Endothelial cell of hepatic sinusoid (primary cell): ENCODE data around the gene GRPR.
"Not testable (repeated sequence)": the region's sequence is repeated elsewhere in the genome, so short reads cannot be mapped to it uniquely, and the experiment has no call there.

ENCODE experiments used
- in situ Hi-C: cut with HindIII; loops from 2 replicates; pipeline ENCODE4 v1.10.0; 2017; ENCODE audit warnings: low sequenced_read_pairs

The GRPR gene

DNA sequence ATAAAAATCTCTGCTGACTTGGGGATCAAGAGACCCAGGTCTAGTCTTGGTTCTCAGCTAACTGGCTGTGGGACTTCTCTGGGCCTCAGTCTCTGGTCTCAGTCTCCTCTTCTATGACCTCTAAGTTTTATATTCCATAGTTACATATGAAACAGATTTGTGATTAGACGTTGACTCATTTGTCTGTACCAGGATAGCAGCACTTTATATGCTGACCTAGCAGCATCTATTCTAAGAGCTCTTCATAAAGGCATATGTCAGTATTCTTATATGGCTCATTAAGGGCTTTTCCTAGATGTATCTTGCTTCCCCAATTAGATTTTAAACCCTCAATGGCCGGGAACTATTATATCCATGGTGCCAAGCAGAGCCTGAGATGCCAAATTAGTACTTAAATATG lies 12.7 kb downstream of the GRPR start:
- in situ Hi-C loops = no loop called here

DNA sequence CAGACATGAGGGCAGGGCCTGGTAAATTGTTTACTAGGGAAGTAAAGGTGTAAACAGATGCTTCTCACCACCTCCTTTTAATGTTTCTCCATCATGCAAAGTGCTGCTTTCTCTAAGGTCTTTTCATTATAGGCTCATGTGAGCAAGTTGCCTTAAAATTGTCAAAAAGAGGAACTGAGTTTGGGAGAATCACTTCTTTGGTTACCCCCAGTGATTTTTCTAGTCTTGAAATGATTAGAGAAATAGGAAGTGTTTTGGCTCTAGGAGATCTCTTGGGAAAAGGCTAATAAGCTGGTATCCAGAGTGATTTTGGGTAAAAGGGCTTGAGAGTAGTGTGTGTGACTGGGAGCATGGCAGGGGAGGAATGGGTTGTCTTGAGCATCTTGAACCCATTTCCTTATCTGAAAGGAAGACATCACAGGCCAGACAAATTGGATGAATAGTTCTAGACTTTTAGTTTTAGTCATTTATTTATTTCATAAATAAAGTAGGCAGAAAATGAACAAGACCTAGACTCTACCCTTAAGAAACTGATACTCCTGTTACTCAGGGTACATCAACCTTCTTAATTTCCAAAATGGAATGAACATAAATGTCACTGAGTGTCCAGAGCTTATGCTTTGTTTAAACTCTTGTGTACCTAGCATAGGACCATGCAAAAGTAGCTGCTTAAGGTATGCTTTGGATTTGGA lies 14.2 kb downstream of the GRPR start:
- in situ Hi-C loops = no loop called here

DNA sequence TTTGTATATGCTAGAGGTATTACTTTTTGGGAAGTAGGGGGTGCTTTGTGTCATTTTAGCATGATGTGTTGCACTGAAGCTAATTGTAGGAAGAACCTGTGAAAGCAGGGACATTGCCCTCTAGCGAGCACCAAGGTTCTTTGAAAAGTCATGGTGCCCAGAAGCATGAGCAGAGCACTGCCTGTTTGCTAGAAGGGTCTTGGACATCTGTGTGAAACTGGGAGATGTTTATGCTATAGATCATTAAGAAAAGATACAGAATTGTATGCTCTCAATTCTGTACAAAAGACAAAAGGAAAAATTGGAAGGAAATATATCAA lies 14.7 kb downstream of the GRPR start:
- in situ Hi-C loops = no loop called here

DNA sequence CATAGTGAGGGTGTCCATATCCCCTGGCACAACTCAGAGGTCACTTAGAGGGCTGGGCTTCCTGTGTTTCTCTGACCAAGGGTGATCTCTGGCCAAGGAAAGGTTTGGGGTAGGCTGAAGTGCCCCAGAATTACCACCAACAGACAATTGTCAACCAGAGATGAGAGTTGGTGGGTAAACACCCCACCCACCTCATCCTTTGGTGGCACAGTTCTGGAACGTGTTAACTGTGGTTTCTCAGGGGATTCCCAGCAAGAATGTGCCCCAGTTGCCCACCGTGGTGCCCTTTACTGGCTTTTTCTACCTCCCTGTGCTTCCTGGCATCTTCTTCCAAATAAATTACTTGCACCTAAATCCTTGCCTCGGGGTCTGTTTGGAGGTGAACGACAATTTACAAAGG lies 17.1 kb downstream of the GRPR start:
- in situ Hi-C loops = no loop called here

GRCh38 chrX:16140983-16141382 lies 17.6 kb downstream of the GRPR start:
- in situ Hi-C loops = no loop called here

DNA sequence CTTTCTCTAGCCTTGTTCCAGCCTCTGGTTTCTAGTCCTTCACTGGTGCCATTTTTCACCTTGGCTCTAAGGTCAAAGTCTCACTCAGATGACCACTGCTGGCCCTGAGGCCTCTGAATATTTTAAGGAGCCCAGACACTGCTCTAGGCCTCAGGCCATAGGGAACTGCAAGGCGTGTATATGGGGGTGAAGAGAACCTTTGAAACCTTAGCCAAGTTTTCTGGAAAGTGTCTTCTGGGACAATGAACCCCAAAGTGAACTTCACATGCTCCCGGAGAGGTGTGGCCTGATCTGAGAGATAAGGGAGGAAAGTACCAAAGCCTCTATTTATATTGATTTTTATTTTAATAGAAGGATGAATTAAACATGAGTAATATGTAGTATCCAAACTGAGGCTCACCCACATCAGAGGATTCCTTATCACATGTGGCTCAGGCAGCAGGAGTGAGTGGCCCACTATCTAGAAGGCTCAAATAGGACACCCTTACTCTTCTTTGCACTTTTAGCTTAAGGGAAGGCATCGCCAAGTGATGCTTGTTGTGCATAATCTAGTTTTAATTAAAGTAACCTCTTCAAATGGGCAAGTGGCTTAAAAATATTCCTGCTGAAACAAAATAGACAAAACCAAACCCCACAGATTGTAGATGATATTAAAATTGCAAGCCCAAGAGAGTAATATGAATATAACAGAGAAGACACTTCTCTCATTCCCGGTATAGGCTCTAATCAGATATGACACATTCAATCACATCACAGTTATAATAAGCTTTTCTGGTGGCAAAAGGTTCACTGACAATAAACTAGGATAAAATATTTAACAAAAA lies 18.3 kb downstream of the GRPR start:
- in situ Hi-C loops = no loop called here

- in situ Hi-C loops = no loop called here
Measured at GRCh38 chrX:16142246-16142558, 18.8 kb downstream of the GRPR start.

- in situ Hi-C loops = no loop called here
Measured at GRCh38 chrX:16143968-16144367, 20.6 kb downstream of the GRPR start.

GRCh38 chrX:16144420-16144819 lies 21.1 kb downstream of the GRPR start:
- in situ Hi-C loops = no loop called here

DNA sequence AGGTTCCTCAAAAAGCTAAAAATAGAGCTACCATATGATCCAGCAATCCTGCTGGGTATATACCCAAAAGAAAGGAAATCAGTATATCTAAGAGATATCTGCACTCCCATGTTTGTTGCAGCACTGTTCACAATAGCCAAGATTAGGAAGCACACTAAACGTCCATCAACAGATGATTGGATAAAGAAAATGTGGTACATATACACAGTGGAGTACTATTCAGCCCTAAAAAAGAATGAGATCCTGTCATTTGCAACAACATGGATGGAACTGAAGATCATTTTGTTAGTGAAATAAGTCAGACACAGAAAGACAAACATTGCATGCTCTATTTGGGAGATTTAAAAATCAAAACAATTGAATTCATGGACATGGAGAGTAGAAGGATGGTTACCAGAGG lies 21.7 kb downstream of the GRPR start:
- in situ Hi-C loops = not testable (repeated sequence)

GRCh38 chrX:16145656-16146055 lies 22.3 kb downstream of the GRPR start:
- in situ Hi-C loops = no loop called here

GRCh38 chrX:16148896-16149295 lies 25.5 kb downstream of the GRPR start:
- in situ Hi-C loops = no loop called here

DNA sequence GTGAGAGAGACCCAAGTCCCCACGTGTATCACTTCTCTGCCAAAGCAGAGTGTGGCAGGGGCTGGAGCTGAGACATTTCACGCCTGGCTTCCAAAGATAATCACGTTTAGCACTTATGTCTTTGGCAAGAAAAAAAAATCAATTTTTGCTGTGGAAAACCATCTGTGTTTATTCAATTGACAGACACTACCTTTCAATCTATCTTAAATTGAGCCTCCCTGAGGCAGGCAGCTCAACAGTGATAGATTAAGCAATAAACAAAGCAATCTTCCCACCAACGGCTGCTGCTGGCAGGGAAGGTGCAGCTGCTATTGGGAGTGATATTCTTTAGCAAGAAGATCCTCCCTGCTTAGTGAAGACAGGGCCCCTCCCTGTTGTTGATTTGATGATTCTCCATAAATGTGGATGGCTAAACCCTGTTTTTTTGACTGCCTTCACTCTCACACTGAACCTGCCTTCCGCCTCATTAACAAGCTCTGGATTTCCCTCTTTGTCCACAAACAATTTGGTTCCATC lies 32.3 kb downstream of the GRPR start:
- in situ Hi-C loops = no loop called here

GRCh38 chrX:16156692-16157331 lies 33.4 kb downstream of the GRPR start:
- in situ Hi-C loops = no loop called here

- in situ Hi-C loops = no loop called here
Measured at GRCh38 chrX:16160729-16161128, 37.4 kb downstream of the GRPR start.

GRCh38 chrX:16161173-16161572 lies 37.8 kb downstream of the GRPR start:
- in situ Hi-C loops = not testable (repeated sequence)

DNA sequence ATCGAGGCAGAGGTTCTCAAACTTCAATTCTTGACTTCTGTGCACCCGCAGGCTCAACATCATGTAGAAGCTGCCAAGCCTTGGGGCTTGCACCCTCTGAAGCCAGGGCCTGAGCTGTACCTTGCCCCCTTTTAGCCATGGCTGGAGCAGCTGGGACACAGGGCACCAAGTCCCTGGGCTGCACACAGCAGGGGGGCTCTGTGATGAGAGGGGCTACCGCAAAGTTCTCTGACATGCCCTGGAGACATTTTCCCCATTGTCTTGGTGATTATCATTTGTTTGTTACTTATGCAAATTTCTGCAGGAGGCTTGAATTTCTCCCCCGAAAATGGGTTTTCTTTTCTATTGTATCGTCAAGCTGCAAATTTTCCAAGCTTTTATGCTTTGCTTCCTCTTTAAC lies 39.0 kb downstream of the GRPR start:
- in situ Hi-C loops = no loop called here

GRCh38 chrX:16164748-16165147 lies 41.4 kb downstream of the GRPR start:
- in situ Hi-C loops = no loop called here

- in situ Hi-C loops = no loop called here
Measured at GRCh38 chrX:16167181-16167580, 43.8 kb downstream of the GRPR start, which contains the start of gene MAGEB17. Gene MAGEB17 (plus strand): TSS chrX:16167481. CDS start chrX:16170383, 2,902 bp downstream.

- in situ Hi-C loops = no loop called here
Measured at GRCh38 chrX:16171039-16171438, 47.7 kb downstream of the GRPR start.

GRCh38 chrX:16171944-16172343 lies 48.6 kb downstream of the GRPR start:
- in situ Hi-C loops = no loop called here

DNA sequence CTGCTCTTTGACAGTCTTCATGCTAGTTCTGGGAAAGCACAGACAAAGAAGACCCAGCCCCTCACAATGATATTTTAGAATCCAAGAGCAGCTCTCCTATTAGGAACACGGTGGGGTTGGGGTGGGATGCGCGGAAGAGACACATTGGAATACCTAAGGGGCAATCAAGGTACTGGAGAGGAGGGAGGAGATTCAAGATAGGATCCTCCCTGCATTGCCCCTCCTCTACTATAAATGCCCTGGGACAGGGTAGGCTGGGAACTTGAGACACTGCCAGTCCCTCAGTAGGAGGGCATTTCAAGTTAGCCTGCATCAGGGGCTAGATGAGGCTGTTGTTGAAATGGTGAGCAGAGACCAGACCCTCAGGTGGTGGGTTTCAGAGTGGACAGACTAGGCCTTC lies 49.0 kb downstream of the GRPR start:
- in situ Hi-C loops = no loop called here
